Forelimb muscle (tissue), 1 donor: ENCODE data around the gene CLDN9. TPM values are rescaled to one million over a fixed set of nuclear protein-coding genes. Genes with fewer than 3 reads are reported as not detected.
"Not testable (repeated sequence)": the region's sequence is repeated elsewhere in the genome, so short reads cannot be mapped to it uniquely, and the experiment has no call there.

ENCODE experiments used
- DNase-seq: peaks from one replicate; pipeline ENCODE4 v3.0.0-alpha.2; 2013; ENCODE audit warnings: low read depth
- polyA plus RNA-seq: library from polyadenylated mRNA; unstranded; fragments of 120-200 nt; gene quantifications from one replicate; pipeline ENCODE4 v1.2.1, GENCODE V29; 2013; ENCODE audit not compliant: insufficient read length

CLDN9 gene
- polyA plus RNA-seq, 1 donor, result 3.6 TPM

DNA sequence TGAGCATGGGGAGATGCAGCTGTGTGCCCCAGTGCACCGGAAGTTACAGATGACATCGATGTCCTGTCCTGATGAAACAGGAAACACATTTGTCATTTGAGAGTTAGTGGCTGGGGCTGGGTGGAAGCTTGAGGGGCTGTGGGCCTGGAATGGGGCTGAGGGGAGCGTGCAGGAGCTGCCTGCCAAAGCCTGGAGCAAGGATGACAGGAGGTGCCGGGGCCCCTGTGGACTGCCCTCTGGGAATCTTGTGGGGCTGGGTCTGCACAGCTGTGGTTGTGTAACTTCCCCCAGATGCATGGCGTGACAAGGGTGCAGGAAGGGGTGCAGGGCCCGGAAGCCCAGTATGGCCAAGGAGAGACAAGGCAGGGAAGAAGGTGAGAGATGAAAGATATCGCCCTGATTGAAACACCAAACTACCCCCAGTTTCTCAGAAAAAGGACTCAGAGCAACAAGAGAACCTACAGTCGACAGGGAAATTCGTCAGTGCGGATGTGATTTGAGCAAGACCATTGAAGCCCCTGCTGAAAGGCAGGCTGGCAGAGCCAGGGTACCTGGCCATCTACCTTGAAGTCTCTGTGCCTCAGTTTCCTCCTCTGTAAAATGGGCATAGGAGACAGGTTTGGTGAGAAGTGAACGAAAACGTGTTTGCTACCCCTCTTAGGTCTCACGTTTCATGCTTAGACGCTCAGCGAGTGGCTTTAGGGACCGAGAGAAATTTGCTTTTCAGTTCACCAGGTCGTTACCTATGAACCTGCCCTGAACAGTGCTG lies 42.4 kb downstream of the CLDN9 start:
- no peak for DNase-seq

DNA sequence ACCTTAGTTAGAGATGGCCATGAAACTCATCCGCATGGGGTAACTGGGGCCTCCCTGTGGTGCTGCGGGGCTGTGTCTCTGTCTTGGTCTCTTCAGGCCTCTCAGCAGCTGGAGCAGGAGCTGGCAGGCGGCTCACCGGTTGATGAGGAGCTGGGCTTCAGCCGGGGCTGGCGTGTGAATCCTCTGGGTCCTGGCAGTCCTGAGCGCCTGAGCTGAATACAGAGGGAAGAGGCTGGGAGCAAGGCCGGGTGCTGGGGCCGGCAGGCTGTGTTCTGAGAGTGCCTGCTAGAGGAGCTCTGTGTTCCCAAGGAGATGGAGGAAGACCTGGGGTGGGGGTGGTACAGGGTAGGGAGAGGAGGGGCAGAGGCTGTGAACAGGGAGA lies 43.0 kb downstream of the CLDN9 start:
- not testable (repeated sequence) for DNase-seq

DNA sequence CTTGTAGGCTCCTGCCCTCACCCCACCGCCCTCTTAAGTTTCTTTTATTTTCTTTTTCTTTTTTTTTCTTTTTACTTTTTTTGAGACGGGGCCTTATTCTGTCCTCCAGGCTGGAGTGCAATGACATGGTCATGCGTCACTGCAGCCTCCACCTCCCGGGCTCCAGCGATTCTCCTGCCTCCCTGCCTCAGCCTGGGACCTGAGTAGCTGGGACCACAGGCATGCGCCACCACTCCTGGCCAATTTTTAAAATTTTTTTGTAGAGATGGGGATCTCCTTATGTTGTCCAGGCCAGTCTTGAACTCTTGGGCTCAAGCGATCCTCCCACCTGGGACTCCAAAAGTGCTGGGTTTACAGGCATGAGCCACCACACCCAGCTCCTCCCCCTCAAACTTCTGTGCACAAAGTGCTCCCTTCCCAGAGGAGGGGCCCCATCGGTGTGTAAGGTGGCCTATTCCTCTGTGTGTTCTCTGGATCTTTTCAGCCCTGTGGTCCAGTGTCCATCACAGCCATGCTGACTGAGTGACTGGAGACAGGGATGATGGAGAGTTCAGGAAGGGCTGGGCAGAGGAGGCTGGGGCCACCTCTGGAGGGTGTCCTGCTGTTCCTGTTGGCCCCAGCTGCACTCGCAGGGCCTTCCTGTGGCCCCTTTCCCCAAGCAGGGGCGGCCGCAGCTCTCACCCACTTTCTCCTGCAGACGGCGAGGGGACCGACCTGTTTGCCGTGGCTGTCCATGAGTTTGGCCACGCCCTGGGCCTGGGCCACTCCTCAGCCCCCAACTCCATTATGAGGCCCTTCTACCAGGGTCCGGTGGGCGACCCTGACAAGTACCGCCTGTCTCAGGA lies 43.8 kb downstream of the CLDN9 start:
- DNase-seq, result no peak

DNA sequence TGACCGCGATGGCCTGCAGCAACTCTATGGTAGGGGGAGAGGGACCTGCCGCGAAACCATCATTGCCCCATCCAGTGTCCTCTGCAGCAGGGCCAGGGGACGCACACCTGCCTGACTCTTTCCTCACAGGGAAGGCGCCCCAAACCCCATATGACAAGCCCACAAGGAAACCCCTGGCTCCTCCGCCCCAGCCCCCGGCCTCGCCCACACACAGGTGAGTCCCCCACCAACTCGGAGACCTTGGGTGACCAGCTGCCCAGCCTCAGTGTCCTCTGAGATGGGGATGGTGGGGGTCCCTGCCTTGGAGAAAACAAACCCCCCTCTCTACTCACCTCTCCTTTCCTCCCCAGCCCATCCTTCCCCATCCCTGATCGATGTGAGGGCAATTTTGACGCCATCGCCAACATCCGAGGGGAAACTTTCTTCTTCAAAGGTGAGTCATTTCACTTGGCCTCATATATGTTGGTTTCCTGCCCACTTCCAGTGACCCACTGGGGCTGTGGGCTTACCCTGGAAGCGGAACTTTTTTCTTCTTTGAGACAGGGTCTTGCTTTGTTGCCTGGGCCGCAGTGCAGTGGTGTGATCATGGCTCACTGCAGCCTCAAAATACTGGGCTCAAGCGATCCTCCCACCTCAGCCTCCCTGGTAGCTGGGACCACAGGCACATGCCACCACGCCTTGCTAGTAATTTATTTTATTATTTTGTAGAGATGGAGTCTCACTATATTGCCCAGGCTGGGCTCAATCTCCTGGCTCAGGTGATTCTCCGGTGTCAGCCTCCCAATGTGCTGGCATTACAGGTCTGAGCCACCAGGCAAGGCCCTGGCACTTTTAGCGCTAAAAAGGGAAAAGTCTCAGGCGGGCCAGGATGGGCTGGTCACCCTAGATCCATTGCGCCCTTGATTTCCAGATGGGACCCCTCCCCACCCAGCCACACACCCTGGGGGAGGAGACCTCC lies 44.7 kb downstream of the CLDN9 start:
- no peak for DNase-seq

DNA sequence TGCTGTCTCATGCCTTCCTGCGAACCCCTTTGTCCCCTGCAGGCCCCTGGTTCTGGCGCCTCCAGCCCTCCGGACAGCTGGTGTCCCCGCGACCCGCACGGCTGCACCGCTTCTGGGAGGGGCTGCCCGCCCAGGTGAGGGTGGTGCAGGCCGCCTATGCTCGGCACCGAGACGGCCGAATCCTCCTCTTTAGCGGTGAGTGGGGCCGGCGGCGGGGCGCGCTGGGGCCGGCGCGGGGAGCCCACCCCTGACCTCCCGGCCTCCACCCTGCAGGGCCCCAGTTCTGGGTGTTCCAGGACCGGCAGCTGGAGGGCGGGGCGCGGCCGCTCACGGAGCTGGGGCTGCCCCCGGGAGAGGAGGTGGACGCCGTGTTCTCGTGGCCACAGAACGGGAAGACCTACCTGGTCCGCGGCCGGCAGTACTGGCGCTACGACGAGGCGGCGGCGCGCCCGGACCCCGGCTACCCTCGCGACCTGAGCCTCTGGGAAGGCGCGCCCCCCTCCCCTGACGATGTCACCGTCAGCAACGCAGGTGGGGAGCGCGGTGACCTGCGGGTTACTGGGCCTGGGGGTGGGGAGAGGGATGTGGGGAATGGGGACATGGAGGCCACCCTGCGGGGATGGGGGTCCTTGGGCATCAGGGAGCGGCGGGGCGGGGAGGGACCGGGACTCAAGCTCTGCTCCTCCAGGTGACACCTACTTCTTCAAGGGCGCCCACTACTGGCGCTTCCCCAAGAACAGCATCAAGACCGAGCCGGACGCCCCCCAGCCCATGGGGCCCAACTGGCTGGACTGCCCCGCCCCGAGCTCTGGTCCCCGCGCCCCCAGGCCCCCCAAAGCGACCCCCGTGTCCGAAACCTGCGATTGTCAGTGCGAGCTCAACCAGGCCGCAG lies 45.7 kb downstream of the CLDN9 start:
- DNase-seq, result no peak

DNA sequence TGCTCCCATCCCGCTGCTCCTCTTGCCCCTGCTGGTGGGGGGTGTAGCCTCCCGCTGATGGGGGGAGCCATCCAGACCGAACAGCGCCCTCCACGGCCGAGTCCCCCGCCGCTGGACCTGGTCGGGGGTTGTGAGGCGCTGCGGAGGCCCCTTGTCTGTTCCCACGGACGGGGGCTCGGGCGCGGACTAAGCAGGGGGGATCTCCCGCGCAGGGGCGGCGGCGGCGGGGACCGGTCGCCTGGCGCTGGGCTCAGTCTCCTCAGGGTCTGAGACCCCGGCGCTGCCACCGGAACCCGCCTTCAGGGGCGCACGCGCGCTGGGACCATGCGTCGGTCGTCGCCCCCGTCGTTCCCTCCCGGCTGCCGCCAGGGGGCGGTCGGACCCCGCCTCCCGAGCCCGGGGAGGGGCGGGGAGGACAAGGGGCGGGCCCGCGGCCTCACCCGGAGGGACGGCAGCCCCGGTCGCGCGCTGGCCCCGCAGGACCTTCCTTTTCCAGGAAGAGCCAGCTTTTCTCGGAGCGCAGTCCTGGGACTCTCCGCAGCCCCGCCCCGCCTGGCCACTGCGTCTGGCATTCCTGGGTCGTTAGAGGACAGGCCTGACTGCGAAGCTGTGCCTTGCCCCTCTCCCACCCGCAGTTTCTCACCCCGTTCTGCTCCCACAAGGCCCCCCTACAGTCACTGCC lies 46.5 kb downstream of the CLDN9 start:
- DNase-seq, result peak; percentile 41

DNA sequence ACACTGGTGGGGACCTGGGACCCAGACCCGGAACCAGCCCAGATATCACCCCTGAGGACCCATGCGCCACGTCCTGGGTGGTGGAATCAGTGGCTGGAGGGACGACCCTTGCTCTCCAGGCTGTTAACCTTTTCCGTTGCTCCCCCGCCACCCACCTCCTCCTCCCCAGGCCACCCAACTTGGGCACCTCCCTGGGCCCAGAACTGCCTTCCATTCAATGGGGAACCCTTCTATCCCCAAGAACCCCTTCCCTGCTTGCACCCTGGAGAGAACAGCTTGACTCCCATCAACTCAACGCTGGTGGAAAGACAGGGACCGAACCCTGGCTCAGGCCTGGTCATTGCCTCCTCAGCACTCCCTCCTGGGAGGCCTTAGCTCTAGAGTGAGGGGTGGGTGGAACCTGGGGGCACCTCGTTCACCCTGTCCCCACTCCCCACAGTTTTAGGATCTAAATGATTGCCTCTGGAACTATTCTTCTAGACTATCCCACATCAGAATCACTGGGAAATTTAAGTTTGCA lies 47.1 kb downstream of the CLDN9 start:
- no peak for DNase-seq

DNA sequence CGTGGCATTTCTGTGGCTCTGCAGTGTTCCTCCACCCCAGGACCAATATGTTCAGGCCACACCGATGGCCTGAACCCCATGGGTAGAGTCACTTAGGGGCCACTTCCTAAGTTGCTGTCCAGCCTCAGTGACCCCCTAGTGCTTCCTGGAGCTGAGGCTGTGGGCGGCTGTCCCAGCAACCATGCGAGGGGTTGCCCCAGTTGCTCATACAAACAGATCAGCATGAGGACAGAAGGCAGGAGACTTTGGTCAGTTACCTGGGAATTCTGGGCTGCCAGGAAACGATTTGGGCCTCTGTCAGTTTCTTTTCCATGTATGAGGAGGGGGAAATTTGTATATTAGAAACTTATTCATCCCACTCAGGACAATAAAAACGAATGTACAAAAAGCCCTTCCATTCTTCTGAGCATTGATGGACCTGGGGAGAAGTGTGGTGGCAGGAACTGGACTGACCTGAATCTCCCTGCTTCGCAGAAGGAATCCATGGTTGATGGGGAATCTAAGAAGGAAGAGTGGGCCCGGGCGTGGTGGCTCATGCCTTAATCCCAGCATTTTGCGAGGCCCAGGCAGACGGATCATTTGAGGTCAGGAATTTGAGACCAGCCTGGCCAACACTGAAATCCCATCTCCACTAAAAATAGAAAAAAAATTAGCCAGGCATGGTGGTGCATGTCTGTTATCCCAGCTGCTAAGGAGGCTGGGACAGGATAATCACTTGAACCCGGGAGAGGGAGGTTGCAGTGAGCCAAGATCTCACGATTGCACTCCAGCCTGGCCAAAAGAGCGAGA lies 47.8 kb downstream of the CLDN9 start:
- DNase-seq, result no peak

DNA sequence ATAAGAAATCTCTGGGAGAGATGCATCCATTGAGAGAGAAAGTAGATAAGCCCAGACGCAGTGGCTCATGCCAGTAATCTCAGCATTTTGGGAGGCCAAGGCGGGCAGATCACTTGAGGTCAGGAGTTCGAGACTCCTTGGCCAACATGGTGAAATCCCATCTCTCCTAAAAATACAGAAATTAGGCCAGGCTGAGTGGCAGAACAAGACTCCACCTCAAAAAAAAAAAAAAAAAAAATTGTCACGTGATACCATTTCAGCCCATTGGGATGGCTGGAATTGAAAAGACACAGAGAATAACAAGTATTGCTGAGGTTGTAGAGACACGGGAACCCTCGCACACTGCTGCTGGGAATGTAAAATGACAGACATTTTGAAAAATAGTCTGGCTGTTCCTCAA lies 49.8 kb downstream of the CLDN9 start:
- no peak for DNase-seq

DNA sequence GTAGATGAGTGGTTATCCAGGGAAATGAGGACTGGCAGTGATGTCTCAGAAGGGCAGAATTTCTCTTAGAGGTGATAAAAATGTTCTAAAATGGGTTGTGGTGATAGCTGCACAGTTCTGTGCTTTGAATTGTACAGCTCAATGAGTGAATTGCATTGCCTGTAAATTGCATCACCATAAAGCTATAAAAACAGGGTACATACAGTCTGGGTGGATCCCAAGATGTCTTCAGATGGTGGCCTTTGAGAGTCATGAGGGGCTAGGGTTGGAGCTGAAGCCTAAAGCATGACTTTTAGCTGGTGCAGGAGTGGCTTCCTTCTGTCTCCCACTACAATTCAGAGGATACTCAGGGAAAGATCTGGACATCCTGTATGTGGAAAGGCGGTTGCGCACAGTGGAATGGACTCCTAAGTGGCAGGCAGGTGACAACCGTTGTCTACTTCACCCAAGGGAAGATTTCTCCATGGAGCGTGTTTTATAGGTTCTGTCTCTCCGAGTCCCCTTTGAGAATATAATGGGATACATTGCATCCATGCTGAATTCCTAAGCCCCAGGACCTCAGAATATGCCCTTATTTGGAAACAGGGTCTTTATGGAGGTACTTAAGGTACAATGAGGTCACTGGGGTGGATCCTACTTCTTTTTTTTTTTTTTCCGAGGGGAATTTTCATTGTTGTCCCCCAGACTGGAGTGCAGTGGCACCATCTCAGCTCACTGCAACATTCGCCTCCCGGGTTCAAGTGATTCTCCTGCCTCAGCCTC lies 51.1 kb downstream of the CLDN9 start:
- DNase-seq, result no peak

Other genes with a start within 250 kb of the CLDN9 start
- 158 TPM for gene ELOB, start 235.6 kb upstream of the CLDN9 start, polyA plus RNA-seq
- gene PRSS33, start 225.4 kb upstream of the CLDN9 start, polyA plus RNA-seq, result not detected
- not detected for gene PRSS41, start 214.5 kb upstream of the CLDN9 start, polyA plus RNA-seq
- gene PRSS21, start 195.7 kb upstream of the CLDN9 start, polyA plus RNA-seq, result 0.28 TPM
- gene ZG16B, start 182.6 kb upstream of the CLDN9 start, polyA plus RNA-seq, result 0.39 TPM
- not detected for gene PRSS22, start 154.8 kb upstream of the CLDN9 start, polyA plus RNA-seq
- 14.1 TPM for gene FLYWCH2, start 129.7 kb upstream of the CLDN9 start, polyA plus RNA-seq
- gene FLYWCH1, start 101.0 kb upstream of the CLDN9 start, polyA plus RNA-seq, result 24.9 TPM
- 4.0 TPM for gene KREMEN2, start 48.6 kb upstream of the CLDN9 start, polyA plus RNA-seq
- 5.3 TPM for gene PAQR4, start 43.6 kb upstream of the CLDN9 start, polyA plus RNA-seq
- 9.9 TPM for gene PKMYT1, start 32.5 kb upstream of the CLDN9 start, polyA plus RNA-seq
- gene CLDN6, start 5.3 kb downstream of the CLDN9 start, polyA plus RNA-seq, result 0.19 TPM
- 79.1 TPM for gene TNFRSF12A, start 7.4 kb downstream of the CLDN9 start, polyA plus RNA-seq
- 109 TPM for gene HCFC1R1, start 11.0 kb downstream of the CLDN9 start, polyA plus RNA-seq
- gene THOC6, start 11.1 kb downstream of the CLDN9 start, polyA plus RNA-seq, result 18.4 TPM
- gene BICDL2, start 24.0 kb downstream of the CLDN9 start, polyA plus RNA-seq, result not detected
- gene MMP25, start 33.6 kb downstream of the CLDN9 start, polyA plus RNA-seq, result 1.9 TPM
- gene IL32, start 52.7 kb downstream of the CLDN9 start, polyA plus RNA-seq, result 121 TPM
- 0.08 TPM for gene ZSCAN10, start 86.4 kb downstream of the CLDN9 start, polyA plus RNA-seq
- gene ZNF205, start 99.7 kb downstream of the CLDN9 start, polyA plus RNA-seq, result 13.0 TPM
- 12.3 TPM for gene ZNF213, start 122.1 kb downstream of the CLDN9 start, polyA plus RNA-seq
- not detected for gene OR1F1, start 175.3 kb downstream of the CLDN9 start, polyA plus RNA-seq
- gene ZNF200, start 222.2 kb downstream of the CLDN9 start, polyA plus RNA-seq, result 6.3 TPM
- gene MEFV, start 243.7 kb downstream of the CLDN9 start, polyA plus RNA-seq, result 0.28 TPM